GM06990 (cell line): Measurements from ENCODE around the gene KLHDC3.
A peak's percentile ranks its signal among the peaks of the same experiment; 100 is the strongest.

Experiments used
- DNase-seq: peaks from one replicate; pipeline ENCODE4 v3.0.0-alpha.2; 2011; ENCODE audit not compliant: insufficient read length; ENCODE audit errors: extremely low read depth
- H3K27me3 ChIP-seq: replicated peaks from 2 replicates; pipeline ENCODE4 v1.6.0; 2011; ENCODE audit warnings: low read length; ENCODE audit not compliant: control insufficient read depth, insufficient read depth
- H3K36me3 ChIP-seq: 2 replicates; pipeline ENCODE4 v1.5.1; 2011; ENCODE audit warnings: low read length; ENCODE audit not compliant: control insufficient read depth, insufficient read depth
- H3K4me3 ChIP-seq: replicated peaks from 2 replicates; pipeline ENCODE4 v1.5.1; 2011; ENCODE audit warnings: low read depth, mild to moderate bottlenecking, control low read depth, low read length
- TF ChIP-seq, protein P1 (sequence below): IDR thresholded peaks from 2 replicates; pipeline ENCODE4 v1.5.1; 2011; ENCODE audit warnings: low read length, control low read depth, mild to moderate bottlenecking, inconsistent platforms; ENCODE audit not compliant: insufficient read depth, poor library complexity, severe bottlenecking

KLHDC3 gene

DNA sequence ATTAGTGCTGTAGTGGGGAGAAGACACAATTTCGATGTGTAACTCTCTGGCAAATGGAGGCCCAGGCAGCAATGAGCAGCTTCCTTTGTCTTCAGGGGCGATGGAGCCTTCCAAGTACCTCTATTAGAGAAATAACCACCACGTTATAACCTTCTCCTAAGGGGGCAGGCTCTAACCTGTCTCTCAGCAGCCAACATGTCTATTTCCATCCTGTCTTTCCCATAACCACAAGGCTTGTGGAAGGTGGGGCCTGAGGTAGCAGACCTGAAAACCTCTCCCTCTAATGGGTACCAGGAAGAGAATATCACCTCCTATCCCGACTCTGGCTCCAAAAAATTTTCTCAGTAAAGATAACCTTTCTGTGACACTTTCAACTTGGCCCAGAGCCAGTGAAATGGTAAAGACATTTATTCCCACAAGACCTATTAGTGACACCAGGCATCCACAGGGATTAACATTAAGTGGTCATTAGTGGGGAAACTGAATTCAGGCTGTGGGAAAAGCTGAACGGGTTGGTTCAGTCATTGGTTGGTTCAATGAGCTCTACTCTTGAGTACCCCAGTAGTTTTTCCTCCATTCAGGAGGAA is 39.0 kb upstream of the KLHDC3 start:
- no peak for DNase-seq
- Histone ChIP-seq H3K27me3 (no peaks in the 10 kb centered on the region), H3K36me3 (peaks cover 3% of the 10 kb centered on the region), H3K4me3 (no peak overlapping the region)
- TF ChIP-seq, protein P1, sequence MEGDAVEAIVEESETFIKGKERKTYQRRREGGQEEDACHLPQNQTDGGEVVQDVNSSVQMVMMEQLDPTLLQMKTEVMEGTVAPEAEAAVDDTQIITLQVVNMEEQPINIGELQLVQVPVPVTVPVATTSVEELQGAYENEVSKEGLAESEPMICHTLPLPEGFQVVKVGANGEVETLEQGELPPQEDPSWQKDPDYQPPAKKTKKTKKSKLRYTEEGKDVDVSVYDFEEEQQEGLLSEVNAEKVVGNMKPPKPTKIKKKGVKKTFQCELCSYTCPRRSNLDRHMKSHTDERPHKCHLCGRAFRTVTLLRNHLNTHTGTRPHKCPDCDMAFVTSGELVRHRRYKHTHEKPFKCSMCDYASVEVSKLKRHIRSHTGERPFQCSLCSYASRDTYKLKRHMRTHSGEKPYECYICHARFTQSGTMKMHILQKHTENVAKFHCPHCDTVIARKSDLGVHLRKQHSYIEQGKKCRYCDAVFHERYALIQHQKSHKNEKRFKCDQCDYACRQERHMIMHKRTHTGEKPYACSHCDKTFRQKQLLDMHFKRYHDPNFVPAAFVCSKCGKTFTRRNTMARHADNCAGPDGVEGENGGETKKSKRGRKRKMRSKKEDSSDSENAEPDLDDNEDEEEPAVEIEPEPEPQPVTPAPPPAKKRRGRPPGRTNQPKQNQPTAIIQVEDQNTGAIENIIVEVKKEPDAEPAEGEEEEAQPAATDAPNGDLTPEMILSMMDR = no peak

DNA sequence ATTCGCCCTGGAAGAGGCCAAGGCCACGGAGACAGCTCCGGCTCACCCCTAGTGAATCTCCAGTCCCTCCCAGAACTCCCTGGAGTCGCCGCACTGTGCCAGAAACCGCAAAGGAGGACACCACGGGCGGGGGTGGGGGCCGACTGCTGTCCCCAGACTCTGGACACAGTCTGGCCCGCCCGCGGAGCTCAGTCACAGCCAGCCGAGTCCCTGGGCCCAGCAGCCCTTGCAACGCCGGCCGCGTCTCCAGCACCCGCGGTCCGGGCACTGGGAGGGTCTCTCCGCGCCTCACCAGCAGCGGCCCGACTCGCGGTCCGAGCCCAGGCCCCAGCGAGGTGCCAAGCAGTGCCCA is 35.6 kb upstream of the KLHDC3 start:
- Histone ChIP-seq H3K36me3 (peaks cover 1% of the 10 kb centered on the region), H3K4me3 (peak overlapping the region; percentile 73), H3K27me3 (no peaks in the 10 kb centered on the region)
- TF ChIP-seq, protein P1 = no peak
- DNase-seq = peak; percentile 33

DNA sequence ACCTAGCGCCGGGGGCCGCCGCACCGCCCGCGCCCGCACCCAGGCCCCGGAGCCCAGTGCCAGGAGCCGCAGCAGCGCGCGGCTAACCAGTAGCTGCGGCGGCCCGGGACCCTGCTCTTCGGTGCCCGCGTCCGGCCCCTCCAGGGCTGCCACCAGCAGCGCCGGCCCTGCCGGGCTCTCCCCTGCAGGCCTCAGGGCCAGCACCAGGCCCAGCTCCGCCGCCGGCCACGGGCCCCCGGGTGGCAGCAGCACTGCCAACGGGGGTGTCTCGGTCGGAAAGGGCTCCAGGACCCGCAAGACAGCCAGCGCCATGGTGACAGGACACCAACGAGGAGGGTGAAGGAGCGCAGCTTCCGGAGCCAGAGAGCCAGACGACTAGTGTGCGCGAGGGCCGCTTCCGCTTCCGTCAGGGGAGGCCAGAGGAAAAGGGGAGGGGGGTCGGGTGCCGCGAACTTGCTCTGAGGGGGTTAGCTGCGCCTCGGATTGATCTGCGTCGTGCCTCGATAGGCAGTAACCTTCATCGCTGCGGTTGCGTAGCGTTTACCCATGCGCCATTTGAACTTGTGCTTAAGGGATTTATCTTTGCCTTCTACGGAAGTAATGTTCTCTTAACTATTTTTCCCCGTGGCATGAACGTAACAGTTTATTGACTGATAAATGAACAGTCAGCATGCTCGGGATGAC is 35.1 kb upstream of the KLHDC3 start, which contains the start of gene PEX6:
PEX6 (minus strand) TSS at position 343 of the 684 bp plus-strand sequence; CDS start at position 312, 31 bp downstream.
- TF ChIP-seq, protein P1 = no peak
- peak within 1 kb of the TSS; percentile 73 for H3K4me3 ChIP-seq
- H3K36me3 ChIP-seq = no peaks in the 10 kb centered on the region; the same call in none of the 2 replicates
- no peaks in the 10 kb centered on the region for H3K27me3 ChIP-seq
- DNase-seq = peak; percentile 90

DNA sequence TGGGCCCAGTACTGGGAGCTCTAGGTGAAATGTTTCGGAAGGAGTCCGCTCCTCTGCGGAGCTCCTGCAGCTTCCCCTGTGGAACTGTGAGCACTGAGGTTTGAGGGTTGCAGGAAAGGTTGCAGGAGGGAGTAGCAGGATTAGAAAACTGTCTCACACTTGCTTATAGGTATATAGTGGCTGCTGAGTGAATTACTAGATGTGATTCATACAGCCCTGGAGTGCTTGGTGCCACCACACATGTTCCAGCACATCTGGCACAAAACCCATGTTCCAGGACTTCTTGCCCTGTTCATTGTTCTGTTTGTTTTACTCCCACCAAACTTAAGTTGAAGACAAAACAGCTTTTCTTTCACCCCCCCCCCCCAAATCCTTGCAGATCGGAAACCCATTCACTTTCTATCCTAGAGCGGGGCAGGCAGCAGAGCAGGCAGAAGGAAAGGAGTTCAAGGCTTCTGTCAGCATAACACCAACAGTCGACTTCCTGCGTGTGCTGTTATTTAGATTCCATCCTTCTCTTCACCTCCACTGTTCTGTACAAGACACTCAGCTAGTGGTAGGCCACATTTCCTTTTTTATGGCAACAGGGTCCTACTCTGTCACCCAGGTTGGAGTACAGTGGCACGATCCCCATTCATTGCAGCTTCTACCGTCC is 34.4 kb upstream of the KLHDC3 start:
- TF ChIP-seq, protein P1 = no peak
- H3K4me3 ChIP-seq = peak overlapping the region; percentile 73
- DNase-seq = no peak
- H3K27me3 ChIP-seq = no peaks in the 10 kb centered on the region
- no peaks in the 10 kb centered on the region; the same call in 1 of the 2 replicates for H3K36me3 ChIP-seq

DNA sequence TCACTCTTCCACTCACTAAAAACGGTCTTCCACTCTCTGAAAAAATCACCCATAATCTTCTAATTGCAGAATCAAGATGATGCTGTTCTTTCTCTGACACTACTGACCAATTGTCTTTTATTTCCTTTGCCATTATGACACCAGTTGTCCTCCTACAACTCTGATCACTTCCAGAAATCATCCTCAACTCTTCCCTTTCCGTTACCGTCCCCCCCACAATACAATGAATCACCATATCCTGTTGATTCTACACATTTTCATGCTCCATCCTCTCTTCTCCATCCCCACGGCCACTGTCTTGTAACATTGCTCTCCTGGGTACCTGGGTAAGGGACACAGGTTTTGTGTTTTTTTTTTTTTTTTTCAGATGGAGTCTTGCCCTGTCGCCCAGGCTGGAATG is 32.2 kb upstream of the KLHDC3 start:
- TF ChIP-seq, protein P1 = no peak
- Histone ChIP-seq H3K36me3 (no peaks in the 10 kb centered on the region), H3K4me3 (no peak overlapping the region), H3K27me3 (no peaks in the 10 kb centered on the region)
- no peak for DNase-seq
